ENCODE data around the gene ALOX5AP. TPM values are rescaled to one million over a fixed set of nuclear protein-coding genes. Genes with fewer than 3 reads are reported as not detected.

The ALOX5AP gene
- polyA plus RNA-seq, 2 of the 4 experiments (the other 2 are of a cell fraction): 2.3 to 2.8 TPM

GRCh38 chr13:30762643-30763042 lies 27.3 kb downstream of the ALOX5AP start:
- no peak for TF ChIP-seq MYC (IDR thresholded peaks at IDR 0.05; ENCODE audit: borderline replicate concordance, low read length)
- TF ChIP-seq RNF2 (IDR thresholded peaks at IDR 0.05; ENCODE audit: borderline replicate concordance, low read depth): no peak
- no peak for TF ChIP-seq NPAS2 (CRISPR knock-in tag; IDR thresholded peaks at IDR 0.05; ENCODE audit: borderline replicate concordance)
- no peak for TF ChIP-seq RCOR1 (IDR thresholded peaks at IDR 0.05; ENCODE audit: low read depth, low read length)
- TF ChIP-seq JUN (IDR thresholded peaks at IDR 0.05): no peak
- TF ChIP-seq, protein P1, sequence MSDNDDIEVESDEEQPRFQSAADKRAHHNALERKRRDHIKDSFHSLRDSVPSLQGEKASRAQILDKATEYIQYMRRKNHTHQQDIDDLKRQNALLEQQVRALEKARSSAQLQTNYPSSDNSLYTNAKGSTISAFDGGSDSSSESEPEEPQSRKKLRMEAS (IDR thresholded peaks at IDR 0.05): no peak
- no peak for TF ChIP-seq CTCF (IDR thresholded peaks at IDR 0.05)
- TF ChIP-seq SREBF2 (IDR thresholded peaks at IDR 0.05): no peak
- CTCF ChIA-PET: interaction anchor here (1.0 kb wide), 2 partner anchors 16 to 40 kb away, joined by 3 read pairs; no protein-coding TSS in a partner anchor
- FAIRE-seq (no peak), ATAC-seq (no peak), DNase-seq (ENCODE audit: low read depth in 1 of 2, low spot score in 1 of 2) (no peak)
- WGBS (ENCODE audit: missing lambda C conversion rate): 89% methylated on average over 4 of the region's 4 CpGs
- POLR2A ChIA-PET: no interaction called here
- no peak overlapping the region for H3K4me2 ChIP-seq
- H3K9me3 ChIP-seq: no peaks in the 10 kb centered on the region
- no peak overlapping the region for H3K4me3 ChIP-seq
- H3K4me1 ChIP-seq: no peaks in the 10 kb centered on the region
- no peak overlapping the region for H3K27ac ChIP-seq

- Histone ChIP-seq H3K4me1 (no peaks in the 10 kb centered on the region), H3K4me3 (no peak overlapping the region), H3K27ac (no peak overlapping the region), H3K9me3 (no peaks in the 10 kb centered on the region), H3K4me2 (no peak overlapping the region)
- WGBS (ENCODE audit: missing lambda C conversion rate): 67% methylated on average over 8 of the region's 8 CpGs
- ATAC-seq (no peak), FAIRE-seq (no peak), DNase-seq (ENCODE audit: low read depth in 1 of 2, low spot score in 1 of 2) (no peak)
- TF ChIP-seq CBX2 (IDR thresholded peaks at IDR 0.05; ENCODE audit: borderline replicate concordance, low read depth) (no peak), RNF2 (IDR thresholded peaks at IDR 0.05; ENCODE audit: borderline replicate concordance, low read depth) (no peak), NR3C1 (IDR thresholded peaks at IDR 0.05) (no peak), CBX8 (IDR thresholded peaks at IDR 0.05) (no peak), NFE2L2 (conservative IDR thresholded peaks at IDR 0.05; ENCODE audit: low read length) (no peak), RAD21 (conservative IDR thresholded peaks at IDR 0.05 in 1 of 2, IDR thresholded peaks at IDR 0.05 in 1 of 2) (no peak), PBX3 (IDR thresholded peaks at IDR 0.05) (no peak), HOXA7 (CRISPR knock-in tag; IDR thresholded peaks at IDR 0.05) (no peak), TFCP2L1 (CRISPR knock-in tag; IDR thresholded peaks at IDR 0.05) (no peak), CTCF (IDR thresholded peaks at IDR 0.05) (no peak), MAZ (IDR thresholded peaks at IDR 0.05; ENCODE audit: borderline replicate concordance, low read depth, low read length) (no peak), EHMT2 (IDR thresholded peaks at IDR 0.05; ENCODE audit: low read depth) (no peak)
- TF ChIP-seq, protein P1 (IDR thresholded peaks at IDR 0.05): no peak
- ChIA-PET POLR2A (no interaction called here), CTCF (no interaction called here)
These were observed 28.6 kb downstream of the ALOX5AP start for GRCh38 chr13:30763786-30764413.

Measured in A549 (cell line).